HAP-1 (cell line): ENCODE results near the gene FXYD2.
"Not testable (repeated sequence)": the region's sequence is repeated elsewhere in the genome, so short reads cannot be mapped to it uniquely, and the experiment has no call there.

Experiments
- DNase-seq, 2 experiments: peaks; one replicate each; pipeline ENCODE4 v3.0.0-alpha.2; 2016 to 2020; ENCODE audit warnings: low spot score in 2 of 2
- H3K27me3 ChIP-seq: fragments of 250-450 bp; sonication (Bioruptor Pico); 2 replicates; pipeline ENCODE4 v1.5.1; 2020; ENCODE audit warnings: low read depth, mild to moderate bottlenecking, moderate library complexity
- H3K36me3 ChIP-seq: fragments of 250-450 bp; sonication (Bioruptor Pico); replicated peaks from 2 replicates; pipeline ENCODE4 v1.5.1; 2020; ENCODE audit warnings: mild to moderate bottlenecking
- H3K4me1 ChIP-seq: fragments of 250-450 bp; sonication (Bioruptor Pico); 2 replicates; pipeline ENCODE4 v1.5.1; 2020; ENCODE audit warnings: mild to moderate bottlenecking
- H3K4me3 ChIP-seq: fragments of 250-450 bp; sonication (Bioruptor Pico); 2 replicates; pipeline ENCODE4 v1.5.1; 2020; ENCODE audit warnings: mild to moderate bottlenecking, moderate library complexity
- H3K9me3 ChIP-seq: fragments of 250-450 bp; sonication (Bioruptor Pico); 2 replicates; pipeline ENCODE4 v1.5.1; 2020; ENCODE audit warnings: mild to moderate bottlenecking, moderate library complexity
- in situ Hi-C: fragments of 300-500 bp; cut with MboI; formaldehyde crosslinking; loops from 3 replicates; pipeline ENCODE4 v1.14.3; 2020; ENCODE audit warnings: low sequenced_read_pairs, inconsistent platforms, mixed read lengths

Gene FXYD2

DNA sequence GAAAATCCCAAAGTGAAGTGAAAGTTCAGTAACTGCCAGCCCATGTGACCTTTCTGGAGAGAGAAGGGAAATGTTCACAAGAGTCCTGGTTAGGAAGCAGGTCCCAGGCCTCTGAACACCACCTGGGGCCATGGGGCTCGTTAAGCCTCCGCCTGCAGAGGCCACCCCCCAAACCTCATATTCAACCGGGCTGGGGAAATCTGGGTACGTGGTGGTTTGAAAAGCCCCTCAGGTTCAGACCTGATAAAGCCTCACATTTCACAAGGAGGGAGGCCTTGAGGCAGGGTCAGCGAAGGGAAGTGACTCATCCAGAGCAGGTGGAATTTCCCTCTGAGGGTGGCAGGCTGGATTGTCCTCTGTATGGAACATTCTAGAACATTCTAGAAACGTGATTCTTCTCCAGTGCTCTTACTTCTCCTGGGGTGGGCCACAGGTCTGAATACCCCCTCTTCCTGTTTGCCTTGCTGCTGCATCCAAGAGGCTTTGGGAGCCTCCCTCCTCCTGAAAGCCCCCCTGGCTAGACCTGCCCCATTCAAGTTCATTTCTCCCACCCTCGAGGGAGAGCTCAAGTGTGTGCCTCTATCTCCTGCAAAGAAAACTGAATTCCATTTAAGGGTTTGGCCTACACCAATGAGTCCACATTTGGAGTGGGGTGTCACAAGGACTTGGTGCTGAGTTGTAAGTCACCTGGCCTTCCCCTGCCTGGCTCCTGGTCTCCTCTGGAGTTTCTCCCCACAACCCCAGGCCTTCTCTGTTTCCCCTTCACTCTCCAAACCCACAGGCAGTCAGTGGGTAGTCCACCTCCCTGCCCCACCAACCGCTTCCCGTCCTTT, 6.3 kb downstream of the FXYD2 start:
- no peaks in the 10 kb centered on the region for H3K9me3 ChIP-seq
- in situ Hi-C loops: no loop called here
- H3K27me3 ChIP-seq: no peaks in the 10 kb centered on the region
- H3K36me3 ChIP-seq: no peaks in the 10 kb centered on the region
- DNase-seq: no peak
- peaks cover 42% of the 10 kb centered on the region for H3K4me1 ChIP-seq
- H3K4me3 ChIP-seq: no peak overlapping the region

DNA sequence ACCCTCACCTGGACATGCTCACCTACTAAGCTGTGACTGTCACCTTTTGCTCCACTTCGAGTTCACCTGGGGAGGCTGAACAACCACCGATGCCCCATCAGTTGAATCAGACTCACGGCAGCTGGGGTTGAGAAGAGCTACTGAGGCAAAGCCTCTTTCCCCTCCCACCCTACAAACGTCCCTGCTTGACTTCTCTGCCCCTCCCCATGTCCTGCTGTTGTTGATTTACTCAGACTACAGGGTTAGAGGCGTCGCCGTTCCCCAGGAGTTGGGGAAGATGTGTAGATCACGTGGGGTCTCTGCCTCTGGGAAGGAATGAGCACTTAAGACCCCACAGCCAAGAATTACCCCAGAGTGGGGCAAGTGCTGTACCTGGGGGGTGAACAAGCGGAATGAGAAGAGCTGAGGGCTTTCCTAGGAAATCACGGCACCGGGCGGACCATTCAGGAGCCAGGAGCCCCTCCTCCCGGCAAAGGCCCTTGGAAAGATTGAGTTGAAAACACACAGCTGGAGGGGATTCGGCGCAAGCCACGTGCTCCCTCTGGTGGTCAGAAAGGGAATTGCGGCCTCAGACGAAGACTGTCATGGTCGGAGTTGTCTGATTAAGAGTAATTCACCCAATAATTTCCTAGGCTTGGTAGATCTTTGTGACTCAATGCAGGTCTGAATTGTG, 7.0 kb downstream of the FXYD2 start:
- Histone ChIP-seq H3K4me1 (peaks cover 44% of the 10 kb centered on the region), H3K36me3 (no peaks in the 10 kb centered on the region), H3K27me3 (no peaks in the 10 kb centered on the region), H3K9me3 (no peaks in the 10 kb centered on the region), H3K4me3 (0 out of 2 replicates have a peak overlapping the region, but pooled peaks have one; percentile 4)
- peak; percentile 75 to 92 for DNase-seq
- in situ Hi-C loops: no loop called here

DNA sequence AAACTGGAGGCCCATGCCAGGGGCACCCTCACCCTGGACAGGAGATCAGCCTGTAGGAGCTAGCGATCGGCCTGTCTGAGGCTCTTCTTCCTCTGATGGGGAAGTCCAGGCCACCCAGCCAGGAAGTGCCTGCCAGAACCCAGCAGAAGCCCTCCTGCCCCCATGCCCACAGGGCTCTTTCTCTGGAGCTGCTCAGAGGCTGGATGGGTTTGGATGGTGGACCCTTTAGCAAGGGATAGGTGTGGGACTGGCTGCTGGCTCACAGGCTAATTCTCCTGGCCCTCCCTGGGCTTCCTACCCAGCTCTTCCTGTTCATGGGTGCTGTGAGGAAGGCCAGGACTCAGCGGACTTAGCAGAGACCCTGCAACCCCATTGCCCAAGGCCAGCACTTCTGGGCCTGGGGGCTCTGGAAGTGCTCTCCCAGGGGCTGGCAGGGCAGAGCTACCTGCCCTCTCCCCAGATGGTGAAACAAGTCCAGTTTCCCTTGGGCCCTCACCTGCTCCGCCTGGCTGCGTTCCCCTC, 7.6 kb downstream of the FXYD2 start:
- no peak for DNase-seq
- no peak overlapping the region for H3K4me3 ChIP-seq
- H3K4me1 ChIP-seq: peaks cover 44% of the 10 kb centered on the region
- no peaks in the 10 kb centered on the region for H3K27me3 ChIP-seq
- no peaks in the 10 kb centered on the region for H3K9me3 ChIP-seq
- in situ Hi-C loops: no loop called here
- no peaks in the 10 kb centered on the region for H3K36me3 ChIP-seq

DNA sequence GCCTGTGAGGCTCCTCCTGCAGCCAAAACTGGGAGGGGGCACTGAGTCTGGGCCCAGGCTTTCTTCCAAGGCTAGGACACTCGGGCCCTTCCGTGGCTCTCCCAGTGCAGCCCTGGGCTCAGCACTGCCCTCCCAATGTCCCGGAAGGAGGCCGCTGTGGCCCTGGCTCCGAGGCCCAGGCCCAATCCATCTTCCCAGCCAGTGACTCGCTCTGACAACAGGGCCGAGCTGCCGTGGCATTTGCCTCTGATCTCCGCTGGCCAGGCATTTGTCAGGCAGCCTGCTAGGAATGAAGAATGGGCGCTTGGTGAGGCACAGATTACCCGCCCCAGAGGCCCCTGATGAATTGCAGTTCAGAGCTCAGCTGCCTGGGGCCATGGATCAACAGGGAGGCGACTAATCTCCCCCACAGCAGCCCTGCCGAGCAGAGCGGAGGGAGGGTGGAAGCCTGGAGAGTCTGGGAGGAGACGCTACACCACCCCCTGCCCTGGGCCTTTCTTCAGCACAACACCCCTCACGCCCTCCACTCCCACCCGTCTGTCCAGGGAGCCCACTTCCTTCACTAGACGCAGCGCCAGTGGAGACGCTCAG, 8.3 kb downstream of the FXYD2 start:
- H3K4me1 ChIP-seq: peaks cover 44% of the 10 kb centered on the region
- H3K4me3 ChIP-seq: no peak overlapping the region
- no peaks in the 10 kb centered on the region for H3K36me3 ChIP-seq
- H3K27me3 ChIP-seq: no peaks in the 10 kb centered on the region
- in situ Hi-C loops: no loop called here
- peak; percentile 76 to 87 for DNase-seq
- H3K9me3 ChIP-seq: no peaks in the 10 kb centered on the region

DNA sequence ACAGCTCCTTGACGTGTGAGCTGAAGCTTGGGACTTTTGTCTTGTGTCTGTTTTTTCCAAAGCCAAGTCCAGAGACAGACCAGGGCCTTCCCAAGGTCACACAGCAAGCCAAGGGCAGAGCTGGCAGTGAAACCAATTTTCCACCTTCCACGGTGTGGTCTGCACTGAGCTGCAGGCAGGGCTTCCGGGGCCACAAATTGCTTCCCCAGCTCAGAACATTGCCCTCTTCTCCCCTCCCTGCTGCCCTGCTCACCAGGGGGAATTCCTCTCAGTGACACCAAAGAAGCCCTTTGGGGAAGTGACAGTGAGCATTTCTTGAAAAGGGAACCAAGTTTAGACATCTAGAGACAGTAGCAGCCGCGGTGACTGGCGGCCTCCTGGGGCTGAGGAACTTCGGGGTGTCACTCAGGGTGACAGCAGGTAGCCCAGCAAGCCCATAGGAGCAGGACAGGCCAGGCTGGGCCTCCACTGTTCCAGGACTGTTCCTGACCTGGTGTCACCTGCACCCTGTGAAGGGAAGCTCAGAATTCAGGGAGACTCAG, 9.2 kb downstream of the FXYD2 start:
- in situ Hi-C loops: no loop called here
- H3K4me3 ChIP-seq: no peak overlapping the region
- no peaks in the 10 kb centered on the region for H3K36me3 ChIP-seq
- no peaks in the 10 kb centered on the region for H3K27me3 ChIP-seq
- no peak for DNase-seq
- no peaks in the 10 kb centered on the region for H3K9me3 ChIP-seq
- peaks cover 44% of the 10 kb centered on the region for H3K4me1 ChIP-seq

DNA sequence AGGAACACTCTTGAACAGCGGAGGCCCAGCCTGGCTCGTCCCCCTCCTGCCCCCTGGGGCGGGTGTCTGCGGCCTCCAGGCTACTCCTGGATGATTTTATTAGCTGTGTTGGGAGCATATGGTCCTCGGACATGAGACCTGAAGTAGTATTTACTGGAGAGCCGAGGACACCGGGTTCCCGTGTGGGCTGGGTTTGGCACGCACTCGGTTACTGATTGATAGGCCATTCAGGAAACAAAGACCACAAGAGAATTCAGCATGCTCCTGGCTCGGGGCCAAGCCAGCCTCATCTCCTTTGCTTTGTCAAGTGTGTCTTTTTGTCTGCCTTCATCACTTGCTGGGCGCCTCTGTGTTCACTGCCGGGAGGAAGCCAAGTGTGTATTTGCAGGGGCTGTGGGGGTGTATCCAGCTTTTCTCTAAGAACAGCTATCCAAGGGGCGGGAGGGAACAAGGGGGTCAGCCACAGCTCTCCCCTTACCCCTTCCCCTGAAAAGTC, 9.7 kb downstream of the FXYD2 start:
- no peaks in the 10 kb centered on the region for H3K36me3 ChIP-seq
- peak; percentile 69 to 90 for DNase-seq
- H3K4me1 ChIP-seq: peaks cover 44% of the 10 kb centered on the region
- no peak overlapping the region for H3K4me3 ChIP-seq
- H3K27me3 ChIP-seq: no peaks in the 10 kb centered on the region
- in situ Hi-C loops: no loop called here
- H3K9me3 ChIP-seq: no peaks in the 10 kb centered on the region

DNA sequence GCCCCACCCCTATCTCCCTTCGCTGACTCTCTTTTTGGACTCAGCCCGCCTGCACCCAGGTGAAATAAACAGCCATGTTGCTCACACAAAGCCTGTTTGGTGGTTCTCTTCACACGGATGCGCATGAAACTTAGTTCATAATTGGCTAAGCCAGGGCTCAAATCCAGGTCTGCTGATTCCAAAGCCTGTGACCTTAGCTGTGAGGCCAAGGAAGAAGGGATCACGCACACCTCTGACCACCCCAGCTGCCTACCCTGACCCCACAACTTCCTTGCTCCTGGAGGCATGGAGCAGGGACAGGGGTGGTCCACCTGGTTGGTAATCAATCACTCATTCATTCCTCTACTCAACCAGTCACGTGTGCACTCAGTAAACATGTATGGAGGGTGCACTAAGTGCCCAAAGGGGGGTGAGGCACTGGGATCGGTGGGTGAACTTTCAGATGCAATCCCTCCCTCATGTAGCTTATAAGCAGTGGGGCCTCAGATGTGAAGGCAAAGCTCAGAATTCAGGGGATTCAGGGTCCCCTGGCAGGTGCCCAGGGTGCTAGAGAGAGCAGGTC, 10.3 kb downstream of the FXYD2 start:
- Histone ChIP-seq H3K27me3 (no peaks in the 10 kb centered on the region), H3K36me3 (no peaks in the 10 kb centered on the region), H3K4me1 (peaks cover 44% of the 10 kb centered on the region), H3K4me3 (no peak overlapping the region), H3K9me3 (no peaks in the 10 kb centered on the region)
- in situ Hi-C loops: no loop called here
- no peak for DNase-seq

DNA sequence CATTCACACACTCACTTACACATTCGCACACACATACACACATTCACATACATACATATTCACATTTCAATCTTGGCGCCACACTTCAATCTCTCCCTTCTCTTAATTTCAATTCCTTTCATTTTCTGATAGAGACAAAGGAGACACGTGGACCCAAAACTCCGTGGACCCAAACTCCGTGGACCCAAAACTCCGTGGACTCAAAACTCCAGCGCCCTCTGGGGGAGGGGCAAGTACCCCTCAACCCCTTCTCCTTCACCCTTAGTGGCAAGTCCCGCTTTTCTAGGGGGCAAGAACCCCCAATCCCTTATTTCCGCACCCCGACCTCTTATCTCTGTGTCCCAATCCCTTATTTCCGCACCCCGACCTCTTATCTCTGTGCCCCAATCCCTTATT, 14.5 kb downstream of the FXYD2 start:
- in situ Hi-C loops, H3K9me3 ChIP-seq, H3K4me3 ChIP-seq: not testable (repeated sequence)

DNA sequence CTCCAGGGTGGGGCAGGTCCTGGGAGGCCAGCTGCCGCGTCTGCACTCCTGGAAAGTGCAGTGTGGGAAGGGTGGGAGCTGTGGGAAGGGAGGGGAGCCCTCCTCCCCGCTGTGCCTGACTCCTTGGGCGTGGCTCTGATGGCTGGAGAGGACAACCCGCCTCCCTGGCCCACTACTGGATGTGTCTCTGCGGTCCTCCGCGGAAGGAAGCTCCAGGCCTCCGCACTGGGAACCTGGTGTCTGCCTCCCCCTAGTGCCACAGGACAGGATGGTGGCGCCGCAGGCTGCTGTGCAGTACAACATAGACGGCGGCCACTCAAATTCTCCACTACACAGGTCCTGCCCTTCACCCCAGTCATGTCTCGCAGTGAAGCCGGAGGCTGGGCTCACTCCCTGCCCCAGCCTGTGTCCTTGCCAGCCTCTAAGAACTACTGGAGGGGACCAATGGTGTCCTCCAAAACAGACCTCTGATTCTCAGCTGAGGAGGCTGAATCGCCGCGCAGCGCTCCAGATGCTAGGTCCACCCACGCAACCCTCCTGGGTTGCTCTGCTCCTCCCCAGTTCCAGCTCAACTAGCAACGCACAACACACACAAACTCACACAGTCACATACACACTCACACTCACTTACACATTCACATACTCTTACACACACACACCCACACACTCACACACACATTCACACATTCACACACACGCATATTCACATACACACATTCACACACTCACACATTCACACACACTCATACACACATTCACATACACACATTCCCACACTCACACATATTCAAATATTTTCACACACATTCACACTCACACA, 15.1 kb downstream of the FXYD2 start:
- no peaks in the 10 kb centered on the region for H3K9me3 ChIP-seq
- DNase-seq: peak; percentile 54 to 83
- H3K36me3 ChIP-seq: no peaks in the 10 kb centered on the region
- H3K4me1 ChIP-seq: peaks cover 11% of the 10 kb centered on the region
- no peak overlapping the region for H3K4me3 ChIP-seq
- peaks cover 7% of the 10 kb centered on the region; the same call in 1 of the 2 replicates for H3K27me3 ChIP-seq
- in situ Hi-C loops: loop anchor here (5.0 to 10.0 kb wide), 2 partner anchors 245 to 387 kb away; no protein-coding TSS in a partner anchor

More for the DNA sequence above, 14.5 kb downstream of the FXYD2 start:
- not testable (repeated sequence) for H3K36me3 ChIP-seq, H3K27me3 ChIP-seq, DNase-seq
- H3K4me1 ChIP-seq: peaks cover 18% of the 10 kb centered on the region

DNA sequence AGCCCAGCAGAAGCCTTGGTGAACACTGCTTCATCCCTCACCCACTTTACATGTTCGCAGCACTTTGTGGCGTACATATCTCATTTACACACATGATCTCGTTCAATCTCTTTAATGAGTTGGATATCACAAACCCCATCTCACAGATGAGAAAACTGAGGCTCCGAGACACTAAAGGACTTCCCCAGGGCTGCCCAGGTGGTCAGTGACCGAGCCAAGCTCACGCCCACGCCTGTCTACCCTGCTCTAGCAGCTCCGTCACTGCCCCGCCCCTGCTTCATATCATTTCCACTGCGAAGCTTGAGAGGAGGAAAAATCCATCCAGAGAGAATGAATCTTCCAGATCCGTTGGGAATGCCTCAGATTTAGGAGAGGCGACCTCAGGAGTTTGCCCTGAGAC, 15.8 kb downstream of the FXYD2 start:
- DNase-seq: no peak
- Histone ChIP-seq H3K4me1 (peaks cover 6% of the 10 kb centered on the region), H3K36me3 (no peaks in the 10 kb centered on the region), H3K4me3 (no peak overlapping the region), H3K27me3 (peaks cover 7% of the 10 kb centered on the region; the same call in 1 of the 2 replicates), H3K9me3 (no peaks in the 10 kb centered on the region)
- in situ Hi-C loops: loop anchor here (5.0 to 10.0 kb wide), 2 partner anchors 246 to 386 kb away; no protein-coding TSS in a partner anchor

DNA sequence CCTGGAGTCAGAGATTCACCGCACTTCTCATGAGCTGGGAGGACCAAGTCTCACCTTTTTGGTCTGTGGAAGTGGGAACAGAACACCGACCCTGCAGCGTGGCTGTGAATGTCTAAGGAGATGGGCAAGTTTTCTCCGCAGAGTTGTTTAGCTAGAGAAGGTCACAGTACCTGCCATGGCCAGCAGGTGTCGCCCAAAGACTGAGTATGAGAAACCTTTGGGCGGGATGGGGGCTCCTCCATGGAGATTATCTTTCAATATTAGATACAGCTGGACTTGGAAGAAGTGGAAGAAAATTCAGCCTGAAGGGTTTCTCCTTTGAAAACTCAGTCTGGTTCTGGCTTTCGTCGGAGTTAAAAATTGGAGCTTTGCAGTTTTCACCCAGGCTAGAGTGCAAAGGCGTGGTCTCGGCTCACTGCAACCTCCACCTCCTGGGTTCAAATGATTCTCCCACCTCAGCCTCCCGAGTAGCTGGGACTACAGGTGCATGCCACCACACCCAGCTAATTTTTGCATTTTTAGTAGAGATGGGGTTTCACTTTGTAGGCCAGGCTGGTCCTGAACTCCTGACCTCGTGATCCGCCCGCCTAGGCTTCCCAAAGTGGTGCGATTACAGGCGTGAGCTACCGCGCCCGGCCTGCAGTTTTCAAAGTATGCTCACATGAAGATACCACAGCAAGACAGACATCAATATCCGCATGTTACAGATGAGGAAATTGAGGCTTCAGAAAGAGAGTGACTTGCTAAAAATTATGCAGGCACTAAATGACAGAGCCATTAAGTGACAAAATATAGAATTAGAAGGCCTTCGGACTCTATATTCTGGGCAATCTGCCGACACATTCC, 16.8 kb downstream of the FXYD2 start:
- peak; percentile 49 to 87 for DNase-seq

DNA sequence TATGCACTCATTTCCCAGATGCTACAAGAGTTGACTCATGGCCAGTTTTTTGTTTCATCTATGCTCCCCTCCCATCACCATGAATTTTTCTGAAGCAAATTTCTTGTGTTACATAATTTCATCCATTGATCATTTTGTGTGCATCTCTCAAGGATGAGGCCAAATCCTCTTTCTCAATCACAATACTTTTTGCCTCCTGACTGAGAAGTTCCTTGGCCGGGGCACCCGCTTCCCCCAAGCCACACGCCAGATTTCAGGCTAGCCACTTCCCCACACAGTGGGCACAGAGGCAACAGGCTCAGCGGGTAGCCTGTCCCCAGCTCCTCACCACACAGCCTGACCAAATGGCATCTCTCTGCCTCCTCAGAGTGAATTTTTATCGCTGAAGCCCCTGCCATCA, 17.7 kb downstream of the FXYD2 start:
- no peak for DNase-seq
- in situ Hi-C loops: loop anchor here (5.0 to 10.0 kb wide), 2 partner anchors 248 to 385 kb away; no protein-coding TSS in a partner anchor
- H3K36me3 ChIP-seq: no peaks in the 10 kb centered on the region

More for the DNA sequence above, 16.8 kb downstream of the FXYD2 start:
- in situ Hi-C loops: loop anchor here (5.0 to 10.0 kb wide), 2 partner anchors 247 to 385 kb away; no protein-coding TSS in a partner anchor
- no peaks in the 10 kb centered on the region for H3K36me3 ChIP-seq
- H3K4me1 ChIP-seq: no peaks in the 10 kb centered on the region
- no peaks in the 10 kb centered on the region for H3K9me3 ChIP-seq
- H3K4me3 ChIP-seq: no peak overlapping the region
- peaks cover 7% of the 10 kb centered on the region; the same call in 1 of the 2 replicates for H3K27me3 ChIP-seq

More for the DNA sequence above, 17.7 kb downstream of the FXYD2 start:
- Histone ChIP-seq H3K9me3 (no peaks in the 10 kb centered on the region), H3K4me3 (no peak overlapping the region), H3K4me1 (no peaks in the 10 kb centered on the region), H3K27me3 (peaks cover 7% of the 10 kb centered on the region; the same call in 1 of the 2 replicates)
